Tongue (tissue), 2 donors: Measurements from ENCODE around the gene PRSS3. TPM values are rescaled to one million over a fixed set of nuclear protein-coding genes. Genes with fewer than 3 reads are reported as not detected.
"Not testable (repeated sequence)": the region's sequence is repeated elsewhere in the genome, so short reads cannot be mapped to it uniquely, and the experiment has no call there.

Experiments used
- DNase-seq: peaks from one replicate; pipeline ENCODE4 v3.0.0-alpha.2; 2015
- total RNA-seq: library from RNA; depleted of rRNA; stranded (reverse); fragments of >200 nt; gene quantifications from one replicate; pipeline ENCODE4 v1.2.3, GENCODE V29; 2014

The PRSS3 gene
- total RNA-seq, 1 donor from 2014 or later = 2.1 TPM

- no peak for DNase-seq
Measured at GRCh38 chr9:33786681-33787080, 8.7 kb upstream of the PRSS3 start.

GRCh38 chr9:33787839-33788238 lies 7.5 kb upstream of the PRSS3 start:
- no peak for DNase-seq

GRCh38 chr9:33789429-33789828 lies 5.9 kb upstream of the PRSS3 start:
- DNase-seq = not testable (repeated sequence)

GRCh38 chr9:33791117-33791516 lies 4.2 kb upstream of the PRSS3 start:
- DNase-seq = no peak

GRCh38 chr9:33793496-33793895 lies 1.9 kb upstream of the PRSS3 start:
- DNase-seq = not testable (repeated sequence)

- no peak for DNase-seq
Measured at GRCh38 chr9:33794560-33794959, 801 bp upstream of the PRSS3 start.

- DNase-seq = no peak
Measured at GRCh38 chr9:33795819-33796218, 458 bp downstream of the PRSS3 start.

- not testable (repeated sequence) for DNase-seq
Measured at GRCh38 chr9:33796679-33797078, 1.3 kb downstream of the PRSS3 start.

GRCh38 chr9:33797837-33798236 lies 2.5 kb downstream of the PRSS3 start:
- no peak for DNase-seq

- no peak for DNase-seq
Measured at GRCh38 chr9:33798545-33798944, 3.2 kb downstream of the PRSS3 start.

- peak; percentile 26 for DNase-seq
Measured at GRCh38 chr9:33799928-33800704, 4.8 kb downstream of the PRSS3 start.

GRCh38 chr9:33800886-33801285 lies 5.5 kb downstream of the PRSS3 start:
- no peak for DNase-seq

- not testable (repeated sequence) for DNase-seq
Measured at GRCh38 chr9:33801943-33802500, 6.7 kb downstream of the PRSS3 start.

GRCh38 chr9:33804196-33804595 lies 8.8 kb downstream of the PRSS3 start:
- not testable (repeated sequence) for DNase-seq

- DNase-seq = not testable (repeated sequence)
Measured at GRCh38 chr9:33807156-33807555, 11.8 kb downstream of the PRSS3 start.

- not testable (repeated sequence) for DNase-seq
Measured at GRCh38 chr9:33808979-33809322, 13.6 kb downstream of the PRSS3 start.

GRCh38 chr9:33809506-33809905 lies 14.1 kb downstream of the PRSS3 start:
- DNase-seq = no peak

GRCh38 chr9:33813712-33814641 lies 18.6 kb downstream of the PRSS3 start:
- DNase-seq = peak; percentile 69

GRCh38 chr9:33815781-33816180 lies 20.4 kb downstream of the PRSS3 start:
- DNase-seq = no peak

- peak; percentile 97 for DNase-seq
Measured at GRCh38 chr9:33816327-33817252, 21.2 kb downstream of the PRSS3 start, which contains the start of gene UBE2R2. TSS of gene UBE2R2 (plus strand) at chr9:33817160. CDS start at chr9:33817758, 598 bp downstream.

GRCh38 chr9:33817327-33818166 lies 22.2 kb downstream of the PRSS3 start:
- peak; percentile 75 for DNase-seq
